ENCODE results near the gene UBL5.
"Not testable (repeated sequence)": the region's sequence is repeated elsewhere in the genome, so short reads cannot be mapped to it uniquely, and the experiment has no call there.

Gene UBL5

GRCh38 chr19:9818175-9818733, 9.5 kb upstream of the UBL5 start:
- H3K4me3 ChIP-seq (ENCODE audit: control insufficient read depth, low read depth, low read length), result peak overlapping the region; percentile 92
- DNase-seq (ENCODE audit: low read depth), result no peak
- no peak for TF ChIP-seq CTCF (conservative IDR thresholded peaks at IDR 0.05; ENCODE audit: control insufficient read depth, insufficient read depth, low read depth, low read length)

- DNase-seq (ENCODE audit: low read depth), result peak; percentile 99
- H3K4me3 ChIP-seq (ENCODE audit: control insufficient read depth, low read depth, low read length), result peak within 1 kb of the TSS; percentile 92
- TF ChIP-seq CTCF (conservative IDR thresholded peaks at IDR 0.05; ENCODE audit: control insufficient read depth, insufficient read depth, low read depth, low read length), result no peak
Measured at GRCh38 chr19:9818734-9819595, 8.8 kb upstream of the UBL5 start, which contains the start of gene FBXL12. FBXL12 (minus strand) TSS chr19:9819079; CDS start chr19:9818813, 266 bp downstream.

GRCh38 chr19:9819596-9819909, 8.2 kb upstream of the UBL5 start:
- no peak for TF ChIP-seq CTCF (conservative IDR thresholded peaks at IDR 0.05; ENCODE audit: control insufficient read depth, insufficient read depth, low read depth, low read length)
- H3K4me3 ChIP-seq (ENCODE audit: control insufficient read depth, low read depth, low read length), result peak overlapping the region; percentile 12
- no peak for DNase-seq (ENCODE audit: low read depth)

GRCh38 chr19:9820034-9820433, 7.7 kb upstream of the UBL5 start:
- H3K4me3 ChIP-seq (ENCODE audit: control insufficient read depth, low read depth, low read length), result peak overlapping the region; percentile 12
- DNase-seq (ENCODE audit: low read depth), result not testable (repeated sequence)

GRCh38 chr19:9823816-9824215, 3.9 kb upstream of the UBL5 start:
- DNase-seq (ENCODE audit: low read depth), result no peak
- TF ChIP-seq CTCF (conservative IDR thresholded peaks at IDR 0.05; ENCODE audit: control insufficient read depth, insufficient read depth, low read depth, low read length), result no peak
- no peak overlapping the region for H3K4me3 ChIP-seq (ENCODE audit: control insufficient read depth, low read depth, low read length)

GRCh38 chr19:9828551-9829063, 889 bp downstream of the UBL5 start:
- no peak for TF ChIP-seq CTCF (conservative IDR thresholded peaks at IDR 0.05; ENCODE audit: control insufficient read depth, insufficient read depth, low read depth, low read length)
- H3K4me3 ChIP-seq (ENCODE audit: control insufficient read depth, low read depth, low read length), result peak overlapping the region; percentile 93
- no peak for DNase-seq (ENCODE audit: low read depth)

GRCh38 chr19:9834307-9834725, 6.6 kb downstream of the UBL5 start:
- TF ChIP-seq CTCF (conservative IDR thresholded peaks at IDR 0.05; ENCODE audit: control insufficient read depth, insufficient read depth, low read depth, low read length), result no peak
- DNase-seq (ENCODE audit: low read depth), result no peak
- peak overlapping the region; percentile 84 for H3K4me3 ChIP-seq (ENCODE audit: control insufficient read depth, low read depth, low read length)

All from fibroblast of mammary gland (primary cell).